ENCODE data around the gene MT1E.

The MT1E gene

DNA sequence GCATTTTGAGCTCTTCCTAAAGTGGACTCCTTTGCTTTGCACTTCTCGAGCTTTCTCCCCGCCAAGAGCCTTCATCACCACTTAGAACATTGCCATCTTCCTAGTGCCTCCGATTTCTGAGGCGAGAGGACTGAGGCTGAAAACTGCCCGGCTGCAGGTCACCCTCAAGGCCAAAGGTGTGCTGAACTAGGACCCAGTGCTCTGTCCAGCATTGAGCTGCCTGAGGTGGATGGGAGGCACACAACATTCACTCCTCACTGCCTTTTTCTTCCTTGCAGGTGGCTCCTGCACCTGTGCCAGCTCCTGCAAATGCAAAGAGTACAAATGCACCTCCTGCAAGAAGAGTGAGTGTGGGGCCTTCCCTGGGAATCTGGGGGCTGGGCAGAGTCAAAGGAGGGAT is 18.3 kb downstream of the MT1E start:
- no peak for DNase-seq (ENCODE audit: low read depth)
- H3K4me3 ChIP-seq (ENCODE audit: control insufficient read depth, low read depth, low read length), result no peak overlapping the region
- TF ChIP-seq, protein P1, sequence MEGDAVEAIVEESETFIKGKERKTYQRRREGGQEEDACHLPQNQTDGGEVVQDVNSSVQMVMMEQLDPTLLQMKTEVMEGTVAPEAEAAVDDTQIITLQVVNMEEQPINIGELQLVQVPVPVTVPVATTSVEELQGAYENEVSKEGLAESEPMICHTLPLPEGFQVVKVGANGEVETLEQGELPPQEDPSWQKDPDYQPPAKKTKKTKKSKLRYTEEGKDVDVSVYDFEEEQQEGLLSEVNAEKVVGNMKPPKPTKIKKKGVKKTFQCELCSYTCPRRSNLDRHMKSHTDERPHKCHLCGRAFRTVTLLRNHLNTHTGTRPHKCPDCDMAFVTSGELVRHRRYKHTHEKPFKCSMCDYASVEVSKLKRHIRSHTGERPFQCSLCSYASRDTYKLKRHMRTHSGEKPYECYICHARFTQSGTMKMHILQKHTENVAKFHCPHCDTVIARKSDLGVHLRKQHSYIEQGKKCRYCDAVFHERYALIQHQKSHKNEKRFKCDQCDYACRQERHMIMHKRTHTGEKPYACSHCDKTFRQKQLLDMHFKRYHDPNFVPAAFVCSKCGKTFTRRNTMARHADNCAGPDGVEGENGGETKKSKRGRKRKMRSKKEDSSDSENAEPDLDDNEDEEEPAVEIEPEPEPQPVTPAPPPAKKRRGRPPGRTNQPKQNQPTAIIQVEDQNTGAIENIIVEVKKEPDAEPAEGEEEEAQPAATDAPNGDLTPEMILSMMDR (IDR thresholded peaks at IDR 0.05; ENCODE audit: control insufficient read depth, insufficient read depth, low read depth, low read length, missing control alignments), result no peak

DNA sequence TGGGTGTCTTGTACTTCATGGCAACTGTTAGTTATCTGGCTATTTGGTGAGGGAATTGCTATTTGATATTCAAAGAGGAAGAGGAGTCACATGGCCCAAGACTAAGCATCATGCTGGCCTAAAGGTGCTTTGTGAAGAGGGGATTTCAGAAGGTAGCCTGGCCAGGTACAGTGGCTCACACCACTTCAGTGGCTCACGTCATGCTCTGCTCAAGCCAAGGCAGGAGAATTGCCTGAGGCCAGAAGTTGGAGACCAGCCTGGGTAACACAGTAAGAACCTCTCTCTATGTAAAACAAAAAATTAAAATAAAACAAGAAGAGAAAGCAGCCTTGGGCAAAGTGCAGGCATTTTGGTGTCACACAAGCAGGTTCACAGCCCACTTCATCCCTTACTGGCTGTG is 19.7 kb downstream of the MT1E start:
- no peak for DNase-seq (ENCODE audit: low read depth)
- TF ChIP-seq, protein P1 (IDR thresholded peaks at IDR 0.05; ENCODE audit: control insufficient read depth, insufficient read depth, low read depth, low read length, missing control alignments), result no peak
- H3K4me3 ChIP-seq (ENCODE audit: control insufficient read depth, low read depth, low read length), result no peak overlapping the region

DNA sequence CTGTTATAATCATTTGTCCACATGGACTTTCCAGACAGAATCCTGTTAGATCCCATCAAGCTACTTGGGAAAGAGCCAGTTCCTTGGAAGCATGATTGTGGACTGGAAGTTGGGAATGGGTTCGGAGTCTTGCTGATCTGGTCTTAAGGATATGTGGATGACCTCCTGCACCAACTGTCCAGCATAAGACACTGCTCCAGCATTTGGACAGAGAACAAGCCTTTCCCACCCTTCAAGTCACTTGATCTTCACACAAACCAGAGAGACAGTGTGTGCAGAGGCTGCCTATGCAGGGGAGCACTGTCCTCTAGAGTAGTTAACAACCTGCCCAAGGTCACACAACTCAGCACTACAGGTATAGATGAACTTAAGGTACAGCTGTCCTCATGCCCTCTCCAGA is 20.3 kb downstream of the MT1E start:
- TF ChIP-seq, protein P1 (IDR thresholded peaks at IDR 0.05; ENCODE audit: control insufficient read depth, insufficient read depth, low read depth, low read length, missing control alignments), result no peak
- no peak for DNase-seq (ENCODE audit: low read depth)

DNA sequence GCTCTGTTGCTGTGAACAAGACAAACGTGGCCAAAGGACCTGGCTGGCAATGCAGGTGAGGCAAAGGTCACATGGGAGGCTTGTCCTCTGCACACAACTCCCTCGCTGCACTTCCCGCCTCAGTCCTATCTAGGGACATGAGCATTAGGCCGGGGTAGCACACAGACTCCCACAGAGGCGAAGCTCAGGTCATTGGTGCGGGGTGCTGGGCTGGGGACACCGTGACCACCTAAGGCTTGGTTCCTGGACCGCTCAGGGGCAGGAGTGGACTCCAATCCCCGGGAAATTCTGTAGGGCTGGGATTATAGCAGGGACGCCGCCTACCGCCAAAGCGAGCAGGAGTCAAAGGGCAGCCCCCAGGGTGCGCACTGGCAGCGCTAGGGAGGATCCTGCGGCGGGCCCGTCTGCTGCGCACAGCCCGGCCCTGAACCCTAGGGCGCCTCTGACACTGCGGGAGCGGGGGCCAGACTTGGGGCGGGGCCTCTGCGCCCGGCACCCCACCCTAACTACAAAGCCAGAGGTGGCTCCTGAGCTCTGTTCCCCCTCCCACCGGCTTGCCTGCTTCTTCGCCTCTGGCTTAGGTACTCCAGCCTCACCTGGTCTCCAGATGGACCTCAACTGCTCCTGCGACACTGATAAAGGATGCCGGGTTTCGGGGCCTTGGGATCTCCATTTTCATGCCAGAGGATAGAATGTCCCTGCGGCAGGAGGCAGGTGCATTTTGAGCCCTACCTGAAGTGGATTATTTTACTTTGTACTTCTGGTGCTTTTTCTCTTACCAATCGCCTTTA is 22.3 kb downstream of the MT1E start:
- TF ChIP-seq, protein P1 (IDR thresholded peaks at IDR 0.05; ENCODE audit: control insufficient read depth, insufficient read depth, low read depth, low read length, missing control alignments), result no peak
- no peak overlapping the region for H3K4me3 ChIP-seq (ENCODE audit: control insufficient read depth, low read depth, low read length)
- no peak for DNase-seq (ENCODE audit: low read depth)

More for the DNA sequence above, 20.3 kb downstream of the MT1E start:
- H3K4me3 ChIP-seq (ENCODE audit: control insufficient read depth, low read depth, low read length), result no peak overlapping the region

DNA sequence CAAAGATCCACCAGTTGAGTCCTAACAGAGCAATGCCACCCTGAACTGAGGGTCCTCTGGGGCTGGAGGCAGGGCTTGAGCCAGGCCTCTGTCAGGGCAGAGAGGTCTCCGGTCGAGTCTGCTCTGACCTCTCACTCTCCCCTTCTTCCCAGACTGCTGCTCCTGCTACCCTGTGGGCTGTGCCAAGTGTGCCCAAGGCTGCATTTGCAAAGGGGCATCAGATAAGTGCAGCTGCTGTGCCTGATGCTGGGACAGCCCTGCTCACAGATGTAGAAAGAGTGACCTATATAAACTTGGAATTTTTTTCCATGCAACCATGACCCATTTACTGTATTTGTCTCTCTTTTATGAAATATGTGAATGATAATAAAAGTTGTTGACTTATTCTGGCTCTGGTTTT is 23.7 kb downstream of the MT1E start:
- DNase-seq (ENCODE audit: low read depth), result no peak
- TF ChIP-seq, protein P1 (IDR thresholded peaks at IDR 0.05; ENCODE audit: control insufficient read depth, insufficient read depth, low read depth, low read length, missing control alignments), result no peak
- H3K4me3 ChIP-seq (ENCODE audit: control insufficient read depth, low read depth, low read length), result no peak overlapping the region

DNA sequence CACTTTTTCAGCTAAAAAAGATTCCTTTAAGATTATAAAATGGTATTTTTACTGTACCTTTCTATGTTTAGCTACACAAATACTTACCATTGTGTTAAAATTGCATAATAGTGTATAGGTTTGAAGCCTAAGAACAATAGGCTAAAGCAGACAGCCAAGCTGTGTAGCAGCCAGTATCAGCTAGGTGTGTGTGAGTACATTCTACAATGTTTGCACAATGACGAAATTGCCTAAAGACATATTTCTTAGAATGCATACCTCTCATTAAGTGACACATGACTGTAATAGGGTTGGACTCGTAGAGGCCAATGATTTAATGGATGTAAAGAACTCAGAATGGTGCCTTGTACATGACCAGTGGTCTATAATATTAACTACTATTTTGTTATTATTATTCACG is 24.2 kb downstream of the MT1E start:
- no peak overlapping the region for H3K4me3 ChIP-seq (ENCODE audit: control insufficient read depth, low read depth, low read length)
- no peak for DNase-seq (ENCODE audit: low read depth)
- TF ChIP-seq, protein P1 (IDR thresholded peaks at IDR 0.05; ENCODE audit: control insufficient read depth, insufficient read depth, low read depth, low read length, missing control alignments), result no peak

Measured in AG09309 (cell line).